ENCODE measurements around the gene CRB2.

CRB2 gene

DNA sequence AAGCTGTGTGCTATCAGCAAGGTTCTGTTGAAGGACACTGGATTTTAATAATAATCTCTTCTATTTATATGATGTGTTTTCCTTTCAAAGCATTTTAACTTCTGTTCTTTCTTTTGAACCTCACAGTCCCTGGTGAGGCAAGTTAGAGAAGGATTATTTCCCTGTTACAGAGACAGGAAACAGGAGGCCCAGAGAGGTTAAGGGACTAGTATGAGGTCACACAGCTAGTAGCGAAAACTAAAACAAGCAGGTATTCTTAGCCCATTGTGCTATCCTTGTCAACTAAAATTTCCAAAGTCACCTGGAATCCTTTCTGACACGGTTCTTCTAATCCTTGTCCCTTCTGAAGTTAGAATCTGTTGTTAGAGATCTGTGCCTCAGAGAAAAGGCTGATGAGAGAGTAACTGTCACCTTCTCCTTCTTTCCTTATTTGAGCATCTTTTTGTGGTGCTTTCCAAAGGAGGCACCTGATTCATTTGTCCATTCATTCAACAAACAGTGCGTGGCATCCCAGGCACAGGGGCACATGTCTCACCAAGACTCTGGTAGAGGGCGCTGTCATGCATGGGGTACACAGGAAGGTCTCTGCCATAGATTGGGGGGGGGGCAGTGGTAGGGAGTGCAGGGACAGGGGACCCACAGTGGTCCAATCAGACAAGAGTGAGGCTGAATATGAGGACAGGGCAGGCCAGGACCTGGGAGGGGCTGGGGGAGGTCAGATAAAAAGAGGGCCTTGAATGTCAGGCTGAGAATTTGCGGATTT, 61.5 kb downstream of the CRB2 start:
- Histone ChIP-seq H3K4me2 (ENCODE audit: insufficient read depth, low read length, poor library complexity, severe bottlenecking) (no peak overlapping the region), H2BK120ac (ENCODE audit: low read depth, low read length) (no peak overlapping the region), H3K36me3 (replicated peaks in 1 of 2; ENCODE audit: control insufficient read depth in 2 of 2, insufficient read depth in 2 of 2, low read length in 2 of 2) (peaks cover 0 to 2% of the 10 kb centered on the region in 2 donors), H2BK5ac (ENCODE audit: low read length) (no peak overlapping the region), H2AFZ (ENCODE audit: low read length) (no peak overlapping the region), H3K4me3 (ENCODE audit: low read length in 2 of 2) (no peak overlapping the region), H3K27me3 (ENCODE audit: control insufficient read depth in 3 of 3, insufficient read depth in 3 of 3, low read depth in 1 of 3, low read length in 3 of 3) (no peaks in the 10 kb centered on the region), H3K23ac (ENCODE audit: low read depth, low read length, poor library complexity) (no peak overlapping the region), H3K14ac (ENCODE audit: low read length) (no peak overlapping the region), H2BK15ac (ENCODE audit: low read length) (no peak overlapping the region), H3K79me1 (ENCODE audit: low read depth, low read length) (no peaks in the 10 kb centered on the region), H2AK5ac (ENCODE audit: low read depth, low read length) (no peak overlapping the region), H3K27ac (replicated peaks; ENCODE audit: low read length) (no peak overlapping the region), H4K91ac (ENCODE audit: low read depth, low read length, poor library complexity) (no peak overlapping the region), H3K4me1 (ENCODE audit: control insufficient read depth in 2 of 2, insufficient read depth in 1 of 2, low read depth in 1 of 2, low read length in 2 of 2) (peaks cover 33 to 43% of the 10 kb centered on the region in 2 donors), H4K8ac (ENCODE audit: low read depth, low read length) (no peak overlapping the region), H3K9ac (ENCODE audit: low read depth, low read length, poor library complexity) (no peak overlapping the region), H2BK12ac (ENCODE audit: low read length) (no peak overlapping the region), H3K18ac (ENCODE audit: low read length) (no peak overlapping the region), H3K9me3 (replicated peaks in 1 of 2; ENCODE audit: control insufficient read depth in 2 of 2, insufficient read depth in 1 of 2, low read depth in 1 of 2, low read length in 2 of 2) (no peaks in the 10 kb centered on the region), H3K4ac (ENCODE audit: low read length) (no peak overlapping the region)
- no peak for DNase-seq (ENCODE audit: low spot score)
- no CpG with 5 or more reads among the region's 5 CpGs for WGBS, 2 donors (ENCODE audit: extremely low coverage in 2 of 2, insufficient read length in 2 of 2, insufficient replicate concordance in 1 of 2)

DNA sequence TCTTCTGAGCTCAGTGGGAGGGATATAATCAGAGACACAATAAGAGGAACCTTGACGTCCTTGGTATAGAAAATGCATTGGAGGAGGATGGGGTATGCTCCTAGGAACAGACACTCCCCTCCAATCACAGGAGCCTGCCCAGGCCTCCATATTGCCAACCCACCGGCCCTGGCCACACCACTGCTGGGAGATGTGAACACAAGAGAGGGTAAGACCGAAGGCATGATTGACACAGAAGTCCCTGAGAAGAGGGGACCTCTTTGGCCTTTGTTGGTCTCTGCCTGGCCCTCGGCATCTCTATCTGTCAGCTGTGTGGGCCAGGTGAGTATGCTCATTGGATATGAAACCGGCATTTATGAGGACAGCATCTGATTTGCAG, 62.0 kb downstream of the CRB2 start:
- Histone ChIP-seq H2BK5ac (ENCODE audit: low read length) (no peak overlapping the region), H2BK15ac (ENCODE audit: low read length) (no peak overlapping the region), H3K27me3 (ENCODE audit: control insufficient read depth in 3 of 3, insufficient read depth in 3 of 3, low read depth in 1 of 3, low read length in 3 of 3) (no peaks in the 10 kb centered on the region), H3K4me2 (ENCODE audit: insufficient read depth, low read length, poor library complexity, severe bottlenecking) (no peak overlapping the region), H4K91ac (ENCODE audit: low read depth, low read length, poor library complexity) (no peak overlapping the region), H3K4me3 (ENCODE audit: low read length in 2 of 2) (no peak overlapping the region), H3K36me3 (replicated peaks in 1 of 2; ENCODE audit: control insufficient read depth in 2 of 2, insufficient read depth in 2 of 2, low read length in 2 of 2) (peaks cover 0 to 3% of the 10 kb centered on the region in 2 donors), H2AK5ac (ENCODE audit: low read depth, low read length) (no peak overlapping the region), H3K14ac (ENCODE audit: low read length) (no peak overlapping the region), H3K9me3 (replicated peaks in 1 of 2; ENCODE audit: control insufficient read depth in 2 of 2, insufficient read depth in 1 of 2, low read depth in 1 of 2, low read length in 2 of 2) (no peaks in the 10 kb centered on the region), H2AFZ (ENCODE audit: low read length) (no peak overlapping the region), H3K27ac (replicated peaks; ENCODE audit: low read length) (no peak overlapping the region), H4K8ac (ENCODE audit: low read depth, low read length) (no peak overlapping the region), H3K79me1 (ENCODE audit: low read depth, low read length) (no peaks in the 10 kb centered on the region), H3K4me1 (ENCODE audit: control insufficient read depth in 2 of 2, insufficient read depth in 1 of 2, low read depth in 1 of 2, low read length in 2 of 2) (peaks cover 35 to 48% of the 10 kb centered on the region in 2 donors), H2BK12ac (ENCODE audit: low read length) (no peak overlapping the region), H3K18ac (ENCODE audit: low read length) (peak overlapping the region; percentile 71), H3K9ac (ENCODE audit: low read depth, low read length, poor library complexity) (no peak overlapping the region), H3K23ac (ENCODE audit: low read depth, low read length, poor library complexity) (no peak overlapping the region), H2BK120ac (ENCODE audit: low read depth, low read length) (no peak overlapping the region), H3K4ac (ENCODE audit: low read length) (no peak overlapping the region)
- WGBS, 2 donors (ENCODE audit: extremely low coverage in 2 of 2, insufficient read length in 2 of 2, insufficient replicate concordance in 1 of 2) = no CpG with 5 or more reads among the region's 5 CpGs
- DNase-seq (ENCODE audit: low spot score) = no peak

- H3K4ac ChIP-seq (ENCODE audit: low read length) = peak overlapping the region; percentile 57
- no peak overlapping the region for H3K27ac ChIP-seq (replicated peaks; ENCODE audit: low read length)
- H3K9ac ChIP-seq (ENCODE audit: low read depth, low read length, poor library complexity) = no peak overlapping the region
- no peak overlapping the region for H3K4me3 ChIP-seq (ENCODE audit: low read length in 2 of 2)
- H4K91ac ChIP-seq (ENCODE audit: low read depth, low read length, poor library complexity) = no peak overlapping the region
- H2BK15ac ChIP-seq (ENCODE audit: low read length) = no peak overlapping the region
- DNase-seq (ENCODE audit: low spot score) = no peak
- no peak overlapping the region for H3K4me2 ChIP-seq (ENCODE audit: insufficient read depth, low read length, poor library complexity, severe bottlenecking)
- H4K8ac ChIP-seq (ENCODE audit: low read depth, low read length) = peak overlapping the region; percentile 25
- peak overlapping the region; percentile 77 for H2BK12ac ChIP-seq (ENCODE audit: low read length)
- no peak overlapping the region for H2BK5ac ChIP-seq (ENCODE audit: low read length)
- H3K14ac ChIP-seq (ENCODE audit: low read length) = peak overlapping the region; percentile 65
- peaks cover 35 to 52% of the 10 kb centered on the region in 2 donors for H3K4me1 ChIP-seq (ENCODE audit: control insufficient read depth in 2 of 2, insufficient read depth in 1 of 2, low read depth in 1 of 2, low read length in 2 of 2)
- no peak overlapping the region for H2BK120ac ChIP-seq (ENCODE audit: low read depth, low read length)
- H3K9me3 ChIP-seq (replicated peaks in 1 of 2; ENCODE audit: control insufficient read depth in 2 of 2, insufficient read depth in 1 of 2, low read depth in 1 of 2, low read length in 2 of 2) = no peaks in the 10 kb centered on the region
- no peaks in the 10 kb centered on the region for H3K27me3 ChIP-seq (ENCODE audit: control insufficient read depth in 3 of 3, insufficient read depth in 3 of 3, low read depth in 1 of 3, low read length in 3 of 3)
- H3K23ac ChIP-seq (ENCODE audit: low read depth, low read length, poor library complexity) = peak overlapping the region; percentile 90
- H3K36me3 ChIP-seq (replicated peaks in 1 of 2; ENCODE audit: control insufficient read depth in 2 of 2, insufficient read depth in 2 of 2, low read length in 2 of 2) = peaks cover 0 to 3% of the 10 kb centered on the region in 2 donors
- no CpG with 5 or more reads among the region's 10 CpGs for WGBS, 2 donors (ENCODE audit: extremely low coverage in 2 of 2, insufficient read length in 2 of 2, insufficient replicate concordance in 1 of 2)
- no peaks in the 10 kb centered on the region for H3K79me1 ChIP-seq (ENCODE audit: low read depth, low read length)
- peak overlapping the region; percentile 77 for H2AK5ac ChIP-seq (ENCODE audit: low read depth, low read length)
- no peak overlapping the region for H2AFZ ChIP-seq (ENCODE audit: low read length)
- peak overlapping the region; percentile 84 for H3K18ac ChIP-seq (ENCODE audit: low read length)
Measured at GRCh38 chr9:123418506-123418905, 62.5 kb downstream of the CRB2 start.

DNA sequence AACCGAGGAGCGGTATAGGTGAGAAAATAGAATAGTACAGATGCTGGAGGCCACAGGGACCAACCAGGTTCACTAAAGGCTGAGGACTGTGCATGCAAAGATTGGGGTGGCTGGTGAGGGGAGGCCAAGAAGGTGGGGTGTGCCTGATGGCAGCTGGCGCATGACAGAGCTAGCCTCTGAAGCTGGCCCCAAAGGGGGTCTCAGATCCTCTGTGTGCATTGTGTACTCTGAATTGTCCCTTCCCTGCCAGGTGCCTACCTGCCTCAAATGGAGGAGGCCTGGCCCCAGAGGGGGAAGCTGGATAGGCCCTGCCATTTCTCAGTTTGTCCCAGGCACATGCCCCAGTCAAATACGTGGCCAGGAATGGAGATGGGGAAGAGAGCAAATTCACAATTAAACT, 63.1 kb downstream of the CRB2 start:
- no peak overlapping the region for H2BK5ac ChIP-seq (ENCODE audit: low read length)
- peaks cover 35 to 54% of the 10 kb centered on the region in 2 donors for H3K4me1 ChIP-seq (ENCODE audit: control insufficient read depth in 2 of 2, insufficient read depth in 1 of 2, low read depth in 1 of 2, low read length in 2 of 2)
- peaks cover 0 to 3% of the 10 kb centered on the region in 2 donors for H3K36me3 ChIP-seq (replicated peaks in 1 of 2; ENCODE audit: control insufficient read depth in 2 of 2, insufficient read depth in 2 of 2, low read length in 2 of 2)
- no peak overlapping the region for H3K14ac ChIP-seq (ENCODE audit: low read length)
- no peak overlapping the region for H4K91ac ChIP-seq (ENCODE audit: low read depth, low read length, poor library complexity)
- no peak overlapping the region for H3K18ac ChIP-seq (ENCODE audit: low read length)
- no peak overlapping the region for H2BK15ac ChIP-seq (ENCODE audit: low read length)
- no peak overlapping the region for H3K4me2 ChIP-seq (ENCODE audit: insufficient read depth, low read length, poor library complexity, severe bottlenecking)
- no peak overlapping the region for H3K4ac ChIP-seq (ENCODE audit: low read length)
- peak overlapping the region; percentile 77 for H2AK5ac ChIP-seq (ENCODE audit: low read depth, low read length)
- no CpG with 5 or more reads among the region's 4 CpGs for WGBS, 2 donors (ENCODE audit: extremely low coverage in 2 of 2, insufficient read length in 2 of 2, insufficient replicate concordance in 1 of 2)
- H3K9ac ChIP-seq (ENCODE audit: low read depth, low read length, poor library complexity) = no peak overlapping the region
- H2BK120ac ChIP-seq (ENCODE audit: low read depth, low read length) = no peak overlapping the region
- no peak overlapping the region for H2AFZ ChIP-seq (ENCODE audit: low read length)
- H3K23ac ChIP-seq (ENCODE audit: low read depth, low read length, poor library complexity) = peak overlapping the region; percentile 90
- H3K27ac ChIP-seq (replicated peaks; ENCODE audit: low read length) = no peak overlapping the region
- no peak overlapping the region for H3K4me3 ChIP-seq (ENCODE audit: low read length in 2 of 2)
- no peak overlapping the region for H2BK12ac ChIP-seq (ENCODE audit: low read length)
- DNase-seq (ENCODE audit: low spot score) = no peak
- H4K8ac ChIP-seq (ENCODE audit: low read depth, low read length) = no peak overlapping the region
- H3K27me3 ChIP-seq (ENCODE audit: control insufficient read depth in 3 of 3, insufficient read depth in 3 of 3, low read depth in 1 of 3, low read length in 3 of 3) = no peaks in the 10 kb centered on the region
- H3K9me3 ChIP-seq (replicated peaks in 1 of 2; ENCODE audit: control insufficient read depth in 2 of 2, insufficient read depth in 1 of 2, low read depth in 1 of 2, low read length in 2 of 2) = no peaks in the 10 kb centered on the region
- no peaks in the 10 kb centered on the region for H3K79me1 ChIP-seq (ENCODE audit: low read depth, low read length)

Data from neuronal stem cell (in vitro differentiated cells).